ENCODE measurements around the gene RHEB.

RHEB gene

DNA sequence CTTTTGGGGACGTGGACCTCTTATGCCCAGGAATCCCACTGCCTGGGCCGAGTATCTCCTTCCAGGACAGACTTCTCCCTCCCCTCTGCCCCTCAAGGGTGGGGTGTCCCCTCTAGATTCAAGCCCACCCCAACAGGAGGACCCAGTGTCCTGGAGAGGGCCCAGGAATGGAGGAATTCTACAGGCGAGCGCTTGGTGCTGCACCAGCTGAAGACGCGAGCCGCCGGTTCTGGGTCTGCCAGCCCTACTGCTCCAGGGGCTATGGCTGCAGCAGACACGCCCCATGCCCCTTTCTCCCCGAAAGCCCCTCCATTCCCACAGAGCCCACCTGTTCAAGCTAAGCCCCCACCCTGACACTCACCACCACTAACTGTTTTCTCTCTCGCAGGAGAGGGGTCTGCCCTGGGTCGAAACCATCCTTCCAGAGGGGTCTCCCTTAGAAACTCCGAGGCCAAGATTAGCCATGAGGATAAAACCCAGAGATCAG is 88.4 kb downstream of the RHEB start:
- Histone ChIP-seq H3K4me1 (ENCODE audit: low read depth, poor library complexity, severe bottlenecking) (peaks cover 30% of the 10 kb centered on the region), H3K4me3 (IDR thresholded peaks at IDR 0.05; ENCODE audit: insufficient read depth, low read depth, low read length) (no peak overlapping the region), H3K4me2 (no peak overlapping the region), H3K9ac (no peak overlapping the region), H3K36me3 (ENCODE audit: insufficient read depth) (no peaks in the 10 kb centered on the region), H3K27ac (no peak overlapping the region), H3K27me3 (ENCODE audit: insufficient read depth, low read depth) (no peaks in the 10 kb centered on the region), H4K20me1 (ENCODE audit: insufficient read depth) (no peaks in the 10 kb centered on the region), H2AFZ (ENCODE audit: low read depth) (no peak overlapping the region), H3K79me2 (ENCODE audit: insufficient read depth, low read depth) (no peaks in the 10 kb centered on the region)
- TF ChIP-seq, protein P1, sequence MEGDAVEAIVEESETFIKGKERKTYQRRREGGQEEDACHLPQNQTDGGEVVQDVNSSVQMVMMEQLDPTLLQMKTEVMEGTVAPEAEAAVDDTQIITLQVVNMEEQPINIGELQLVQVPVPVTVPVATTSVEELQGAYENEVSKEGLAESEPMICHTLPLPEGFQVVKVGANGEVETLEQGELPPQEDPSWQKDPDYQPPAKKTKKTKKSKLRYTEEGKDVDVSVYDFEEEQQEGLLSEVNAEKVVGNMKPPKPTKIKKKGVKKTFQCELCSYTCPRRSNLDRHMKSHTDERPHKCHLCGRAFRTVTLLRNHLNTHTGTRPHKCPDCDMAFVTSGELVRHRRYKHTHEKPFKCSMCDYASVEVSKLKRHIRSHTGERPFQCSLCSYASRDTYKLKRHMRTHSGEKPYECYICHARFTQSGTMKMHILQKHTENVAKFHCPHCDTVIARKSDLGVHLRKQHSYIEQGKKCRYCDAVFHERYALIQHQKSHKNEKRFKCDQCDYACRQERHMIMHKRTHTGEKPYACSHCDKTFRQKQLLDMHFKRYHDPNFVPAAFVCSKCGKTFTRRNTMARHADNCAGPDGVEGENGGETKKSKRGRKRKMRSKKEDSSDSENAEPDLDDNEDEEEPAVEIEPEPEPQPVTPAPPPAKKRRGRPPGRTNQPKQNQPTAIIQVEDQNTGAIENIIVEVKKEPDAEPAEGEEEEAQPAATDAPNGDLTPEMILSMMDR (conservative IDR thresholded peaks at IDR 0.05; ENCODE audit: low read depth, low read length) = no peak

DNA sequence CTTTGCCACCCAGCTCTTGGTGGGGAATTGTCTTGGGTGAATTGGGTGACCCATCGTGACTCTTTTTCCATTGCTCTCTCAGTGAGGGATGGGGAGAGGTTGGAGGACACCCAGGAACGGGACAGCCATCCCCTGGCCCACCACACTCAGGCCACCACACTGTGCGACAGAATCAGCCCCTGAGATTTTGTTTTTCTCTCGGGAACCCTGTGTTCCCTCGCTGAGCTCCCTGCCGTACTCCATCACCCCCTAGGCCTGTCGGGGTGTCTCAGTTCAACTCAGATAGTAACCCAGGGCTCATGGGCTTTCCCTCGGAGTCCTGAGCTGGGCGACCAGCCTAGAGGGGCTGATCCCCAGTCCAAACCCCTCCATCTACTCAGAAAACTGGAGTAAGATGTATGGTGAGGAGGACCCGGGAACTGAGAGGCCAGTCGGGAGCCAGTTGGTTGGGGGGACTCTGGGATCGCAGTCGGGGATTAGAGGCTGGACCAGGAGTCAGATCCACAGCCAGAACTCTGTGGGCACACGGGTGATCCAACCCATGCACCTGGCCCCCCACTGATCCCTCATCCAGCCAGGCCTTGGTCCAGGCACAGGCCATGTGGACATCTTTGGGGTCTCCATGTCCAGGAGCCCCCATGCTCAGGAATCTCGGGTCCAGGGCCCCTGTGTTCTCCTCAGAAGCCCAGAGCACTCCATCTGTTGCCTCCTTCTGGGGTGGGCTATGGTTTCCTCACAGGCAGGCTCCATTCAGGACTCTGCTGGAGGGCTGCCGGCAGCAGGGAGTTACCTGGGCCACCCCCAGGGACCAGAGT is 89.1 kb downstream of the RHEB start:
- Histone ChIP-seq H3K27me3 (ENCODE audit: insufficient read depth, low read depth) (no peaks in the 10 kb centered on the region), H3K4me3 (IDR thresholded peaks at IDR 0.05; ENCODE audit: insufficient read depth, low read depth, low read length) (no peak overlapping the region), H3K27ac (0 out of 2 replicates have a peak overlapping the region, but pooled peaks have one; percentile 66), H3K4me1 (ENCODE audit: low read depth, poor library complexity, severe bottlenecking) (peaks cover 30% of the 10 kb centered on the region), H3K9ac (no peak overlapping the region), H3K4me2 (peak overlapping the region; percentile 56), H3K79me2 (ENCODE audit: insufficient read depth, low read depth) (no peaks in the 10 kb centered on the region), H3K36me3 (ENCODE audit: insufficient read depth) (no peaks in the 10 kb centered on the region), H2AFZ (ENCODE audit: low read depth) (peak overlapping the region; percentile 42; the same call in 1 of the 2 replicates), H4K20me1 (ENCODE audit: insufficient read depth) (no peaks in the 10 kb centered on the region)
- TF ChIP-seq, protein P1 (conservative IDR thresholded peaks at IDR 0.05; ENCODE audit: low read depth, low read length) = no peak

DNA sequence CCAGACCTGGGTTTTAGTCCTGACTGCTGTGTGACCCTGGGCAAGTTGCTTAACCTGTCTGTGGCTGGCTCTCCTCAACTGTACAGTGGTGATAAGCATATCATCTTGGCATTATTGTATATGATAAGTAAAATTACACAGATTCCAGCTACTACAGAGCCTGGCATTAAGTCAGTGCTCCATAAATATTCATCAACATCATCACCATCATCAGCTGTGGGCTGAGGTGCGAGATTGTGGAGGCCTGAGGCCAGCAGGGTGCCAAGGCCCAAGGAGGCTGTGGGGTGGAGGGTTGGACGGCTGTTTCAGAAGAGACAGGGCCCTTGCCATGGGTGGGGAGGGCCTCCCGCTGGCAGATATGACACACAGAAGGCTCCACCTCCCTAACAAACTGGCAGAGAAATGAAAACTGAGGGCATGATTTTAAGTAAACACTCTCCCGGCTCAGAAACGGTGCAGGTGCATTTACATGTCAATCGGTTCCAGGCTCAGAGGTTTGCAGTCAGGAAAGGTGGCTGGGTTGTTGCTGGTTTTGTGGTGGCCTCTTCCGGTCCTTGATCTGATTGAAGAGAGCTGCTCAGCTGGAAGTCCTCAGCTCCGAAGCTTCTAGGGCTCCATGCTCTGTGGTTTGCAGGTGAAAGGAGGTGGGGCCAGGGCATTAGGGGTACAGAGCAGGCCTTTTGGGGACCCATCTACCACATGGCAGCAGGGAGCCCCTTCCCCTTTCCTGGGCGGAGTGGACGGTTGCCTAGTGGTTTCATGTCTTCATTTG is 89.9 kb downstream of the RHEB start:
- no peak overlapping the region for H3K9ac ChIP-seq
- H3K27me3 ChIP-seq (ENCODE audit: insufficient read depth, low read depth) = no peaks in the 10 kb centered on the region
- TF ChIP-seq, protein P1 (conservative IDR thresholded peaks at IDR 0.05; ENCODE audit: low read depth, low read length) = no peak
- no peak overlapping the region for H3K4me3 ChIP-seq (IDR thresholded peaks at IDR 0.05; ENCODE audit: insufficient read depth, low read depth, low read length)
- H2AFZ ChIP-seq (ENCODE audit: low read depth) = peak overlapping the region; percentile 42; the same call in 1 of the 2 replicates
- no peaks in the 10 kb centered on the region for H3K36me3 ChIP-seq (ENCODE audit: insufficient read depth)
- peaks cover 30% of the 10 kb centered on the region for H3K4me1 ChIP-seq (ENCODE audit: low read depth, poor library complexity, severe bottlenecking)
- H3K4me2 ChIP-seq = peak overlapping the region; percentile 56
- H4K20me1 ChIP-seq (ENCODE audit: insufficient read depth) = no peaks in the 10 kb centered on the region
- H3K27ac ChIP-seq = peak overlapping the region; percentile 66
- no peaks in the 10 kb centered on the region for H3K79me2 ChIP-seq (ENCODE audit: insufficient read depth, low read depth)

DNA sequence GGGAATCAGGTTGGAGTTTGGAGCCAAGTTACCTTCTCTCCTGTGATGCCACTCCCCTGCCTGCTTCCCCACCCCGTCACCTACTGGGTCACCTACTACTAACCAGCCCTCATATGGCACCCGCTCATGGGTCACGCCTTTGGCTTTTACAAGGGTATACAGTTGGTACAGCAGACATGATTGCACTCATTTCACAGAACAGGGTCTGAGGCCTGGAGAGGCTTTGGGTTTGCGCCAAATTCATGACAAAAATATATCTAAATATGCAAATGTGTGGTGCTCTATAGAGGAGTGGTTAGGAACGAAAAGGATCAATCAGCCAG is 90.5 kb downstream of the RHEB start:
- H3K4me1 ChIP-seq (ENCODE audit: low read depth, poor library complexity, severe bottlenecking) = peaks cover 30% of the 10 kb centered on the region
- H3K79me2 ChIP-seq (ENCODE audit: insufficient read depth, low read depth) = no peaks in the 10 kb centered on the region
- H3K4me3 ChIP-seq (IDR thresholded peaks at IDR 0.05; ENCODE audit: insufficient read depth, low read depth, low read length) = no peak overlapping the region
- H4K20me1 ChIP-seq (ENCODE audit: insufficient read depth) = no peaks in the 10 kb centered on the region
- H3K27ac ChIP-seq = peak overlapping the region; percentile 66
- no peak overlapping the region for H3K9ac ChIP-seq
- TF ChIP-seq, protein P1 (conservative IDR thresholded peaks at IDR 0.05; ENCODE audit: low read depth, low read length) = no peak
- peak overlapping the region; percentile 56 for H3K4me2 ChIP-seq
- H3K36me3 ChIP-seq (ENCODE audit: insufficient read depth) = no peaks in the 10 kb centered on the region
- peak overlapping the region; percentile 42; the same call in 1 of the 2 replicates for H2AFZ ChIP-seq (ENCODE audit: low read depth)
- H3K27me3 ChIP-seq (ENCODE audit: insufficient read depth, low read depth) = no peaks in the 10 kb centered on the region
